Right cardiac atrium (tissue), 5 donors: ENCODE measurements around the gene AKAP5. TPM values are rescaled to one million over a fixed set of nuclear protein-coding genes. Genes with fewer than 3 reads are reported as not detected.

ENCODE experiments used
- ATAC-seq, 2 donors: fragments of 200-7000 bp; cut with Tn5 transposase; one replicate each; pipeline versions ENCODE4 v1.8.0 to v1.9.1; 2020; ENCODE audit warnings: moderate library complexity in 2 of 2, mild to moderate bottlenecking in 1 of 2
- DNase-seq, 3 donors: peaks; one replicate each; pipeline ENCODE4 v3.0.0-alpha.2; 2020
- H3K27ac ChIP-seq: one replicate; pipeline ENCODE4 v1.5.1; 2013; ENCODE audit warnings: mild to moderate bottlenecking, low read length, control low read depth, moderate library complexity
- H3K27me3 ChIP-seq: one replicate; pipeline ENCODE4 v1.6.1; 2013; ENCODE audit not compliant: control insufficient read depth, insufficient read depth
- H3K4me1 ChIP-seq: one replicate; pipeline ENCODE4 v1.6.1; 2013; ENCODE audit warnings: low read length; ENCODE audit not compliant: control insufficient read depth, insufficient read depth
- H3K4me3 ChIP-seq: one replicate; pipeline ENCODE4 v1.5.1; 2013; ENCODE audit warnings: low read length, control low read depth
- H3K9me3 ChIP-seq: one replicate; pipeline ENCODE4 v1.6.1; 2013; ENCODE audit warnings: low read length; ENCODE audit not compliant: control insufficient read depth
- WGBS: extraction: QIAGEN DNeasy Blood & Tissue Kit; methylation state at CpG from one replicate; pipeline ENCODE4 v1.1.7; 2013; 5-methylcytosine and 5-hydroxymethylcytosine counted together
- intact Hi-C, 4 donors: fragments of 100-400 bp; cut with DNase I; formaldehyde crosslinking; loops; one replicate each; pipeline versions ENCODE4 v1.11.0 to v1.14.0; 2022 to 2023
- polyA plus RNA-seq: library from polyadenylated mRNA; stranded (reverse); fragments of 200-250 nt; gene quantifications from one replicate; pipeline ENCODE4 v1.2.3, GENCODE V29; 2013
- total RNA-seq, 4 donors: library from RNA; stranded (reverse); fragmentation: NEBNext Ultra II Directional; extraction: Animal tissue kit (Norgen Biotek cat#: 25700); gene quantifications; one replicate each; pipeline ENCODE4 v1.2.1, GENCODE V29; 2021
- donor health status: healthy with polysubstance abuse.
- donor health status: DM: no; HTN: yes; CAD: no.
- donor health status: DM: no; HTN: no; CAD: no.
- donor health status: DM: no; HTN: yes; CAD: no; lungs with severe emphysema.
- donor health status: DM: yes; HTN: yes; CAD: no.

AKAP5 gene
- total and polyA plus RNA-seq, 5 donors = 0.09 to 0.24 (median 0.22) TPM

GRCh38 chr14:64461221-64461620 is 4.1 kb upstream of the AKAP5 start:
- intact Hi-C loops = no loop called here
- 91% methylated on average over 3 of the region's 3 CpGs for WGBS
- no peaks in the 10 kb centered on the region for H3K9me3 ChIP-seq
- H3K27me3 ChIP-seq = no peaks in the 10 kb centered on the region
- H3K4me3 ChIP-seq = no peak overlapping the region
- H3K27ac ChIP-seq = no peak overlapping the region
- H3K4me1 ChIP-seq = no peaks in the 10 kb centered on the region
- no peak for ATAC-seq
- DNase-seq = no peak

GRCh38 chr14:64463195-64463594 is 2.1 kb upstream of the AKAP5 start:
- no peak overlapping the region for H3K27ac ChIP-seq
- no peaks in the 10 kb centered on the region for H3K27me3 ChIP-seq
- intact Hi-C loops = no loop called here
- no peaks in the 10 kb centered on the region for H3K9me3 ChIP-seq
- no peak overlapping the region for H3K4me3 ChIP-seq
- DNase-seq (no peak), ATAC-seq (no peak)
- no peaks in the 10 kb centered on the region for H3K4me1 ChIP-seq
- 95% methylated on average over 2 of the region's 2 CpGs for WGBS

GRCh38 chr14:64463873-64464272 is 1.4 kb upstream of the AKAP5 start:
- no peaks in the 10 kb centered on the region for H3K4me1 ChIP-seq
- intact Hi-C loops = no loop called here

GRCh38 chr14:64464651-64465050 is 648 bp upstream of the AKAP5 start:
- no peak overlapping the region for H3K27ac ChIP-seq
- no peak for ATAC-seq

More at GRCh38 chr14:64463873-64464272, 1.4 kb upstream of the AKAP5 start:
- Histone ChIP-seq H3K9me3 (no peaks in the 10 kb centered on the region), H3K27me3 (no peaks in the 10 kb centered on the region), H3K27ac (no peak overlapping the region), H3K4me3 (no peak overlapping the region)
- DNase-seq = no peak
- 94% methylated on average over 6 of the region's 6 CpGs for WGBS
- ATAC-seq = no peak

GRCh38 chr14:64465831-64466554 is 694 bp downstream of the AKAP5 start:
- H3K4me3 ChIP-seq = peak overlapping the region; percentile 92
- H3K27ac ChIP-seq = no peak overlapping the region
- 11% methylated on average over 15 of the region's 15 CpGs for WGBS
- H3K4me1 ChIP-seq = no peaks in the 10 kb centered on the region
- peak; percentile 56 to 64 for ATAC-seq
- no peaks in the 10 kb centered on the region for H3K27me3 ChIP-seq
- DNase-seq = no peak
- H3K9me3 ChIP-seq = no peaks in the 10 kb centered on the region
- intact Hi-C loops = no loop called here

More at GRCh38 chr14:64464651-64465050, 648 bp upstream of the AKAP5 start:
- intact Hi-C loops = no loop called here
- Histone ChIP-seq H3K27me3 (no peaks in the 10 kb centered on the region), H3K9me3 (no peaks in the 10 kb centered on the region), H3K4me3 (peak overlapping the region; percentile 92), H3K4me1 (no peaks in the 10 kb centered on the region)
- WGBS = 25% methylated on average over 6 of the region's 6 CpGs
- DNase-seq = no peak

GRCh38 chr14:64467101-64467500 is 1.8 kb downstream of the AKAP5 start:
- Histone ChIP-seq H3K9me3 (no peaks in the 10 kb centered on the region), H3K27ac (no peak overlapping the region), H3K4me3 (no peak overlapping the region), H3K27me3 (no peaks in the 10 kb centered on the region), H3K4me1 (no peaks in the 10 kb centered on the region)
- ATAC-seq = no peak
- intact Hi-C loops = no loop called here
- 83% methylated on average over 3 of the region's 3 CpGs for WGBS
- DNase-seq = no peak

- DNase-seq = no peak
- H3K9me3 ChIP-seq = no peaks in the 10 kb centered on the region
- no peak overlapping the region for H3K27ac ChIP-seq
- H3K4me1 ChIP-seq = no peaks in the 10 kb centered on the region
- H3K27me3 ChIP-seq = no peaks in the 10 kb centered on the region
- ATAC-seq = no peak
- no peak overlapping the region for H3K4me3 ChIP-seq
- intact Hi-C loops = no loop called here
These were observed 2.3 kb downstream of the AKAP5 start for GRCh38 chr14:64467566-64467965.

GRCh38 chr14:64468451-64468850 is 3.2 kb downstream of the AKAP5 start:
- no peaks in the 10 kb centered on the region for H3K4me1 ChIP-seq
- H3K9me3 ChIP-seq = no peaks in the 10 kb centered on the region
- no peak overlapping the region for H3K4me3 ChIP-seq
- H3K27ac ChIP-seq = no peak overlapping the region
- 66% methylated on average over 3 of the region's 3 CpGs for WGBS
- DNase-seq (no peak), ATAC-seq (no peak)
- H3K27me3 ChIP-seq = no peaks in the 10 kb centered on the region
- intact Hi-C loops = no loop called here

GRCh38 chr14:64474041-64474440 is 8.7 kb downstream of the AKAP5 start:
- Histone ChIP-seq H3K4me1 (no peaks in the 10 kb centered on the region), H3K27ac (no peak overlapping the region), H3K9me3 (no peaks in the 10 kb centered on the region), H3K4me3 (no peak overlapping the region), H3K27me3 (no peaks in the 10 kb centered on the region)
- no peak for ATAC-seq
- 74% methylated on average over 2 of the region's 2 CpGs for WGBS
- intact Hi-C loops = loop anchor here in 2 of 4 donors (10.0 kb wide), 1 partner anchor 129 kb away; no protein-coding TSS in a partner anchor
- no peak for DNase-seq

- no peaks in the 10 kb centered on the region for H3K27me3 ChIP-seq
- no peak overlapping the region for H3K27ac ChIP-seq
- ATAC-seq (no peak), DNase-seq (no peak)
- no peaks in the 10 kb centered on the region for H3K4me1 ChIP-seq
- intact Hi-C loops = loop anchor here in 3 of 4 donors (5.0 to 10.0 kb wide), 2 partner anchors 42 to 130 kb away; no protein-coding TSS in a partner anchor
- no peak overlapping the region for H3K4me3 ChIP-seq
- H3K9me3 ChIP-seq = no peaks in the 10 kb centered on the region
- WGBS = 81% methylated on average over 4 of the region's 4 CpGs
These were observed 9.4 kb downstream of the AKAP5 start for GRCh38 chr14:64474698-64475097.

- intact Hi-C loops = loop anchor here in 3 of 4 donors (5.0 to 10.0 kb wide), 2 partner anchors 43 to 131 kb away; no protein-coding TSS in a partner anchor
- 88% methylated on average over 8 of the region's 8 CpGs for WGBS
- no peaks in the 10 kb centered on the region for H3K27me3 ChIP-seq
- H3K4me1 ChIP-seq = no peaks in the 10 kb centered on the region
- no peak overlapping the region for H3K4me3 ChIP-seq
- ATAC-seq (no peak), DNase-seq (no peak)
- no peak overlapping the region for H3K27ac ChIP-seq
- H3K9me3 ChIP-seq = no peaks in the 10 kb centered on the region
These were observed 10.4 kb downstream of the AKAP5 start for GRCh38 chr14:64475585-64476273.
